HEK293 (cell line): Measurements from ENCODE around the gene C3AR1.
A peak's percentile ranks its signal among the peaks of the same experiment; 100 is the strongest.

ENCODE experiments used
- CTCF ChIA-PET: fragments of 350-600 bp; formaldehyde crosslinking; extraction: SDS; loops from one replicate; lab custom pipeline; 2021; ENCODE audit warnings: antibody characterized with exemption; lab: Yijun Ruan, JAX
- POLR2A ChIA-PET: fragments of 300-600 bp; formaldehyde crosslinking; extraction: SDS; loops from one replicate; lab custom pipeline; 2020; ENCODE audit warnings: antibody characterized with exemption, inconsistent platforms; lab: Yijun Ruan, JAX
- H3K27ac ChIP-seq: fragments of 200-500 bp; sonication (Bioruptor generic); 2 replicates; pipeline ENCODE4 v1.5.1; 2014; ENCODE audit warnings: low read depth, low read length, control low read depth, inconsistent platforms; ENCODE audit errors: extremely low read depth
- H3K36me3 ChIP-seq, 2 experiments: fragments of 200-500 bp in 1 of 2; sonication (Bioruptor generic) in 1 of 2; 1 replicate in 1 of 2; 2 replicates in 1 of 2; pipeline ENCODE4 v1.5.1; 2014 to 2017; ENCODE audit warnings: inconsistent platforms in 2 of 2, low read length in 2 of 2; ENCODE audit not compliant: control insufficient read depth in 2 of 2, insufficient read depth in 1 of 2
- H3K4me1 ChIP-seq: fragments of 200-500 bp; sonication (Bioruptor generic); 2 replicates; pipeline ENCODE4 v1.5.1; 2014; ENCODE audit warnings: mild to moderate bottlenecking, low read length, inconsistent platforms; ENCODE audit not compliant: control insufficient read depth, insufficient read depth
- H3K4me3 ChIP-seq: 2 replicates; pipeline ENCODE4 v1.5.1; 2011; ENCODE audit warnings: low read depth, mild to moderate bottlenecking, control low read depth, low read length, moderate library complexity
- H3K9me3 ChIP-seq: fragments of 200-500 bp; sonication (Bioruptor generic); 2 replicates; pipeline ENCODE4 v1.5.1; 2014; ENCODE audit warnings: low read depth, low read length, inconsistent platforms; ENCODE audit not compliant: control insufficient read depth, insufficient read depth
- BCL11B ChIP-seq: fragments of 450-650 bp; formaldehyde crosslinking; IDR thresholded peaks from 2 replicates; pipeline ENCODE4 v1.5.1; 2016; ENCODE audit warnings: low read depth, missing biosample characterization, missing genetic modification characterization
- GLIS1 ChIP-seq: fragments of 450-650 bp; formaldehyde crosslinking; IDR thresholded peaks from 2 replicates; pipeline ENCODE4 v1.5.1; 2016; ENCODE audit warnings: missing biosample characterization, missing genetic modification characterization
- PRDM10 ChIP-seq: fragments of 450-650 bp; formaldehyde crosslinking; IDR thresholded peaks from 2 replicates; pipeline ENCODE4 v1.5.1; 2016; ENCODE audit warnings: missing biosample characterization, missing genetic modification characterization
- REPIN1 ChIP-seq: fragments of 450-650 bp; formaldehyde crosslinking; IDR thresholded peaks from 2 replicates; pipeline ENCODE4 v1.5.1; 2017; ENCODE audit warnings: missing biosample characterization, missing genetic modification characterization, low read depth
- TSHZ1 ChIP-seq: fragments of 450-650 bp; formaldehyde crosslinking; IDR thresholded peaks from 2 replicates; pipeline ENCODE4 v1.5.1; 2016; ENCODE audit warnings: missing biosample characterization, missing genetic modification characterization, borderline replicate concordance
- ZBTB11 ChIP-seq: fragments of 450-650 bp; formaldehyde crosslinking; conservative IDR thresholded peaks from 2 replicates; pipeline ENCODE4 v1.5.1; 2016; ENCODE audit warnings: low read depth, missing biosample characterization, missing genetic modification characterization
- ZBTB6 ChIP-seq: fragments of 450-650 bp; formaldehyde crosslinking; IDR thresholded peaks from 2 replicates; pipeline ENCODE4 v1.5.1; 2017; ENCODE audit warnings: missing biosample characterization, missing genetic modification characterization
- ZNF23 ChIP-seq: fragments of 450-650 bp; formaldehyde crosslinking; IDR thresholded peaks from 2 replicates; pipeline ENCODE4 v1.5.1; 2016; ENCODE audit warnings: missing biosample characterization, missing genetic modification characterization, borderline replicate concordance
- ZNF280D ChIP-seq: fragments of 450-650 bp; formaldehyde crosslinking; IDR thresholded peaks from 2 replicates; pipeline ENCODE4 v1.5.1; 2016; ENCODE audit warnings: missing biosample characterization, missing genetic modification characterization
- ZNF311 ChIP-seq: fragments of 450-650 bp; formaldehyde crosslinking; IDR thresholded peaks from 2 replicates; pipeline ENCODE4 v1.5.1; 2017; ENCODE audit warnings: missing biosample characterization, missing genetic modification characterization, borderline replicate concordance
- ZNF350 ChIP-seq: fragments of 450-650 bp; formaldehyde crosslinking; IDR thresholded peaks from 2 replicates; pipeline ENCODE4 v1.5.0; 2017; ENCODE audit warnings: missing biosample characterization, mild to moderate bottlenecking, missing genetic modification characterization
- ZNF48 ChIP-seq: fragments of 450-650 bp; formaldehyde crosslinking; IDR thresholded peaks from 2 replicates; pipeline ENCODE4 v1.5.1; 2016; ENCODE audit warnings: missing biosample characterization, missing genetic modification characterization
- ZNF548 ChIP-seq: fragments of 450-650 bp; formaldehyde crosslinking; IDR thresholded peaks from 2 replicates; pipeline ENCODE4 v1.5.1; 2016; ENCODE audit warnings: missing biosample characterization, missing genetic modification characterization
- ZNF555 ChIP-seq: fragments of 450-650 bp; formaldehyde crosslinking; conservative IDR thresholded peaks from 2 replicates; pipeline ENCODE4 v1.5.1; 2017; ENCODE audit warnings: missing biosample characterization, mild to moderate bottlenecking, missing genetic modification characterization, inconsistent platforms
- ZNF596 ChIP-seq: fragments of 450-650 bp; IDR thresholded peaks from 2 replicates; pipeline ENCODE4 v1.5.0; 2018; ENCODE audit warnings: missing biosample characterization, mild to moderate bottlenecking, missing genetic modification characterization, moderate library complexity

The C3AR1 gene

GRCh38 chr12:8048906-8049305 is 17.3 kb downstream of the C3AR1 start (continued):
- TF ChIP-seq PRDM10 (tag by site-specific recombination) = no peak

GRCh38 chr12:8047842-8048241 is 18.3 kb downstream of the C3AR1 start:
- no peaks in the 10 kb centered on the region for H3K4me1 ChIP-seq
- no peak overlapping the region for H3K4me3 ChIP-seq
- POLR2A ChIA-PET = no interaction called here
- CTCF ChIA-PET = interaction anchor here (0.6 to 0.7 kb wide), 2 partner anchors 23 to 30 kb away, joined by 3 to 6 read pairs; no protein-coding TSS in a partner anchor
- peaks cover 36 to 62% of the 10 kb centered on the region in 2 experiments for H3K36me3 ChIP-seq
- no peak overlapping the region for H3K27ac ChIP-seq
- TF ChIP-seq ZNF280D = no peak
- no peak for TF ChIP-seq BCL11B
- TF ChIP-seq REPIN1 (tag by site-specific recombination) = no peak
- no peak for TF ChIP-seq ZNF596 (tag by site-specific recombination)
- no peak for TF ChIP-seq ZNF350
- 0 out of 2 replicates have a peak, but pooled peaks have one; percentile 8 for TF ChIP-seq GLIS1 (tag by site-specific recombination)
- no peak for TF ChIP-seq ZNF23
- TF ChIP-seq ZNF555 (tag by site-specific recombination) = no peak
- no peaks in the 10 kb centered on the region for H3K9me3 ChIP-seq

- Histone ChIP-seq H3K9me3 (no peaks in the 10 kb centered on the region), H3K36me3 (peaks cover 45 to 64% of the 10 kb centered on the region in 2 experiments), H3K27ac (no peak overlapping the region), H3K4me1 (no peaks in the 10 kb centered on the region), H3K4me3 (no peak overlapping the region)
- ChIA-PET CTCF (interaction anchor here (0.6 to 5.4 kb wide), 22 partner anchors 8 to 307 kb away, joined by 3 to 92 read pairs (median 4); partner anchors contain the start of gene SLC2A3), POLR2A (no interaction called here)
- no peak for TF ChIP-seq ZBTB11 (tag by site-specific recombination)
- no peak for TF ChIP-seq ZNF48 (tag by site-specific recombination)
- TF ChIP-seq ZBTB6 (tag by site-specific recombination) = no peak
- no peak for TF ChIP-seq ZNF311 (tag by site-specific recombination)
- no peak for TF ChIP-seq TSHZ1
- no peak for TF ChIP-seq ZNF548 (tag by site-specific recombination)
Measured at GRCh38 chr12:8045952-8046944, 19.9 kb downstream of the C3AR1 start.
